Endodermal cell (in vitro differentiated cells): ENCODE results near the gene HS6ST2. TPM values are rescaled to one million over a fixed set of nuclear protein-coding genes. Genes with fewer than 3 reads are reported as not detected.

Source experiments
- DNase-seq: peaks from one replicate; pipeline ENCODE4 v3.0.0-alpha.2; 2017
- H3K27ac ChIP-seq: 2 replicates; pipeline ENCODE4 v1.5.1; 2013; ENCODE audit warnings: mild to moderate bottlenecking, low read depth, low read length, moderate library complexity
- H3K27me3 ChIP-seq: 2 replicates; pipeline ENCODE4 v1.6.1; 2013; ENCODE audit warnings: mild to moderate bottlenecking, low read length, moderate library complexity; ENCODE audit not compliant: insufficient read depth, control insufficient read depth, poor library complexity, severe bottlenecking
- H3K36me3 ChIP-seq: 2 replicates; pipeline ENCODE4 v1.7.0; 2013; ENCODE audit warnings: mild to moderate bottlenecking, low read length, moderate library complexity; ENCODE audit not compliant: control insufficient read depth, insufficient read depth
- H3K4me1 ChIP-seq: one replicate; pipeline ENCODE4 v1.7.0; 2013; ENCODE audit warnings: low read length; ENCODE audit not compliant: control insufficient read depth, insufficient read depth
- H3K4me3 ChIP-seq: 2 replicates; pipeline ENCODE4 v1.5.1; 2013; ENCODE audit warnings: mild to moderate bottlenecking, low read length, moderate library complexity
- H3K9ac ChIP-seq: 2 replicates; pipeline ENCODE4 v1.6.1; 2013; ENCODE audit warnings: mild to moderate bottlenecking, low read length, moderate library complexity; ENCODE audit not compliant: poor library complexity, severe bottlenecking; ENCODE audit errors: extremely low read depth
- H3K9me3 ChIP-seq: 2 replicates; pipeline ENCODE4 v1.6.1; 2013; ENCODE audit warnings: mild to moderate bottlenecking, low read length, moderate library complexity; ENCODE audit not compliant: control insufficient read depth
- H3K27ac Mint-ChIP-seq: 2 replicates; pipeline ENCODE4 v1.8.0; 2020; ENCODE audit warnings: mixed read lengths
- H3K27me3 Mint-ChIP-seq: 2 replicates; pipeline ENCODE4 v1.8.0; 2021; ENCODE audit warnings: mild to moderate bottlenecking, mixed read lengths; ENCODE audit not compliant: insufficient read depth
- H3K36me3 Mint-ChIP-seq: 2 replicates; pipeline ENCODE4 v1.8.0; 2020; ENCODE audit warnings: low read depth, mixed read lengths
- H3K4me1 Mint-ChIP-seq: 2 replicates; pipeline ENCODE4 v1.8.0; 2020; ENCODE audit warnings: mixed read lengths
- H3K4me3 Mint-ChIP-seq: 2 replicates; pipeline ENCODE4 v1.8.0; 2020; ENCODE audit warnings: mild to moderate bottlenecking, moderate library complexity, mixed read lengths
- H3K9me3 Mint-ChIP-seq: 2 replicates; pipeline ENCODE4 v1.8.0; 2020; ENCODE audit warnings: mild to moderate bottlenecking, mixed read lengths
- CTCF ChIP-seq: fragments of 200-600 bp; sonication (generic); conservative IDR thresholded peaks from 2 replicates; pipeline ENCODE4 v1.5.0; 2021; ENCODE audit warnings: antibody characterized with exemption, mild to moderate bottlenecking
- WGBS, 2 experiments: methylation state at CpG; one replicate each; pipeline versions ENCODE4 v1.1.5 to v1.1.7; 2013; ENCODE audit warnings: missing lambda C conversion rate in 2 of 2, mixed read lengths in 1 of 2; ENCODE audit not compliant: insufficient coverage in 1 of 2, insufficient read length in 1 of 2; 5-methylcytosine and 5-hydroxymethylcytosine counted together
- total RNA-seq, 2 donors: library from RNA; stranded (reverse); fragmentation: NEBNext Ultra II Directional in 1 of 2; extraction: Animal tissue kit (Norgen Biotek cat#: 25700) in 1 of 2; gene quantifications; 2 replicates in 1 of 2; 3 replicates in 1 of 2; pipeline ENCODE4 v1.2.1, GENCODE V29; 2021

The HS6ST2 gene
- total RNA-seq, 2 donors from 2014 or later, result 4.1 to 19.4 TPM

GRCh38 chrX:132748909-132749308, 209.5 kb downstream of the HS6ST2 start:
- H3K27ac Mint-ChIP-seq, result no peak overlapping the region
- WGBS, 2 experiments, result 53 to 60% methylated on average over 1 to 4 of the region's 4 CpGs
- peaks cover 13% of the 10 kb centered on the region for H3K27me3 Mint-ChIP-seq
- Histone ChIP-seq H3K4me3 (no peak overlapping the region), H3K9ac (no peak overlapping the region), H3K27me3 (no peaks in the 10 kb centered on the region), H3K4me1 (no peaks in the 10 kb centered on the region), H3K27ac (no peak overlapping the region), H3K9me3 (no peaks in the 10 kb centered on the region), H3K36me3 (no peaks in the 10 kb centered on the region)
- TF ChIP-seq CTCF, result no peak
- no peak overlapping the region for H3K4me3 Mint-ChIP-seq
- H3K9me3 Mint-ChIP-seq, result no peaks in the 10 kb centered on the region
- H3K4me1 Mint-ChIP-seq, result peaks cover 29% of the 10 kb centered on the region
- DNase-seq, result no peak
- no peaks in the 10 kb centered on the region for H3K36me3 Mint-ChIP-seq

- no peak for DNase-seq
- TF ChIP-seq CTCF, result no peak
- no peak overlapping the region for H3K4me3 Mint-ChIP-seq
- no peaks in the 10 kb centered on the region for H3K27me3 ChIP-seq
- H3K4me3 ChIP-seq, result no peak overlapping the region
- no peak overlapping the region for H3K27ac ChIP-seq
- H3K36me3 ChIP-seq, result no peaks in the 10 kb centered on the region
- peaks cover 32% of the 10 kb centered on the region for H3K4me1 Mint-ChIP-seq
- H3K27me3 Mint-ChIP-seq, result peaks cover 13% of the 10 kb centered on the region
- no peaks in the 10 kb centered on the region for H3K4me1 ChIP-seq
- no peak overlapping the region for H3K27ac Mint-ChIP-seq
- H3K9ac ChIP-seq, result no peak overlapping the region
- H3K9me3 ChIP-seq, result no peaks in the 10 kb centered on the region
- 87 to 93% methylated on average over 4 to 5 of the region's 5 CpGs for WGBS, 2 experiments
- H3K36me3 Mint-ChIP-seq, result no peaks in the 10 kb centered on the region
- H3K9me3 Mint-ChIP-seq, result no peaks in the 10 kb centered on the region
Observed at GRCh38 chrX:132748268-132748667, 210.2 kb downstream of the HS6ST2 start.

- H3K27me3 ChIP-seq, result no peaks in the 10 kb centered on the region
- Mint-ChIP-seq H3K4me3 (no peak overlapping the region), H3K4me1 (peaks cover 39% of the 10 kb centered on the region), H3K36me3 (no peaks in the 10 kb centered on the region), H3K27ac (no peak overlapping the region), H3K27me3 (peaks cover 16% of the 10 kb centered on the region), H3K9me3 (no peaks in the 10 kb centered on the region)
- no peaks in the 10 kb centered on the region for H3K4me1 ChIP-seq
- TF ChIP-seq CTCF, result no peak
- DNase-seq, result no peak
- H3K9me3 ChIP-seq, result no peaks in the 10 kb centered on the region
- 92 to 100% methylated on average over 1 to 2 of the region's 2 CpGs for WGBS, 2 experiments
- H3K27ac ChIP-seq, result no peak overlapping the region
- H3K4me3 ChIP-seq, result no peak overlapping the region
- no peaks in the 10 kb centered on the region for H3K36me3 ChIP-seq
- no peak overlapping the region for H3K9ac ChIP-seq
Observed at GRCh38 chrX:132745593-132745992, 212.8 kb downstream of the HS6ST2 start.
